Activated CD8-positive, alpha-beta T cell treated with anti-CD3 and anti-CD28 coated beads, Interleukin-2, amount 10 ng/mL, durations not matched to agents 7 days and 5 days (primary cell): ENCODE data around the gene USP37. TPM values are rescaled to one million over a fixed set of nuclear protein-coding genes. Genes with fewer than 3 reads are reported as not detected.
A peak's percentile ranks its signal among the peaks of the same experiment; 100 is the strongest.

Source experiments
- ATAC-seq: fragments of 150-1000 bp; cut with Tn5 transposase; one replicate; pipeline ENCODE4 v1.10.0; 2021; ENCODE audit warnings: moderate library complexity
- CTCF ChIA-PET: fragments of 350-600 bp; sonication (Branson Sonifier 250); formaldehyde crosslinking; loops from one replicate; lab custom pipeline; 2021; ENCODE audit warnings: antibody characterized with exemption; lab: Charles Lee
- POLR2A ChIA-PET: fragments of 350-600 bp; sonication (Branson Sonifier 250); formaldehyde crosslinking; loops from one replicate; lab custom pipeline; 2021; ENCODE audit warnings: antibody characterized with exemption; lab: Charles Lee
- DNase-seq: peaks from one replicate; pipeline ENCODE4 v3.0.0-alpha.2; 2020
- H3K27ac Mint-ChIP-seq: one replicate; pipeline ENCODE4 v1.8.0; 2021; ENCODE audit warnings: mild to moderate bottlenecking, mixed read lengths
- H3K27me3 Mint-ChIP-seq: one replicate; pipeline ENCODE4 v1.8.0; 2021; ENCODE audit warnings: low read depth, mixed read lengths
- H3K36me3 Mint-ChIP-seq: one replicate; pipeline ENCODE4 v1.8.0; 2021; ENCODE audit warnings: low read depth, mixed read lengths
- H3K4me1 Mint-ChIP-seq: one replicate; pipeline ENCODE4 v1.8.0; 2021; ENCODE audit warnings: low read depth, mixed read lengths
- H3K4me3 Mint-ChIP-seq: one replicate; pipeline ENCODE4 v1.8.0; 2021; ENCODE audit warnings: mild to moderate bottlenecking, mixed read lengths
- H3K9me3 Mint-ChIP-seq: one replicate; pipeline ENCODE4 v1.8.0; 2022; ENCODE audit warnings: mixed read lengths; ENCODE audit not compliant: insufficient read depth
- total RNA-seq, 2 experiments: library from RNA; stranded (reverse); gene quantifications; one replicate each; pipeline ENCODE4 v1.2.3, GENCODE V29; 2021

The USP37 gene
- total RNA-seq, 2 experiments from 2014 or later: 33.9 to 38.1 TPM

GRCh38 chr2:218445602-218446001 is 122.5 kb downstream of the USP37 start:
- H3K36me3 Mint-ChIP-seq: peaks cover 20% of the 10 kb centered on the region
- H3K4me1 Mint-ChIP-seq: peaks cover 5% of the 10 kb centered on the region
- H3K27ac Mint-ChIP-seq: no peak overlapping the region
- DNase-seq (no peak), ATAC-seq (no peak)
- no peaks in the 10 kb centered on the region for H3K9me3 Mint-ChIP-seq
- ChIA-PET CTCF (no interaction called here), POLR2A (interaction anchor here (0.5 to 0.9 kb wide), 2 partner anchors 8 to 13 kb away, joined by 3 read pairs; no protein-coding TSS in a partner anchor)
- no peaks in the 10 kb centered on the region for H3K27me3 Mint-ChIP-seq
- H3K4me3 Mint-ChIP-seq: no peak overlapping the region

GRCh38 chr2:218444692-218445357 is 123.3 kb downstream of the USP37 start:
- DNase-seq (no peak), ATAC-seq (no peak)
- Mint-ChIP-seq H3K27ac (no peak overlapping the region), H3K36me3 (peaks cover 15% of the 10 kb centered on the region), H3K4me1 (peaks cover 5% of the 10 kb centered on the region), H3K9me3 (no peaks in the 10 kb centered on the region), H3K27me3 (no peaks in the 10 kb centered on the region), H3K4me3 (no peak overlapping the region)
- CTCF ChIA-PET: no interaction called here
- POLR2A ChIA-PET: interaction anchor here (0.9 kb wide), 1 partner anchor 9 kb away, joined by 3 read pairs; no protein-coding TSS in a partner anchor

DNA sequence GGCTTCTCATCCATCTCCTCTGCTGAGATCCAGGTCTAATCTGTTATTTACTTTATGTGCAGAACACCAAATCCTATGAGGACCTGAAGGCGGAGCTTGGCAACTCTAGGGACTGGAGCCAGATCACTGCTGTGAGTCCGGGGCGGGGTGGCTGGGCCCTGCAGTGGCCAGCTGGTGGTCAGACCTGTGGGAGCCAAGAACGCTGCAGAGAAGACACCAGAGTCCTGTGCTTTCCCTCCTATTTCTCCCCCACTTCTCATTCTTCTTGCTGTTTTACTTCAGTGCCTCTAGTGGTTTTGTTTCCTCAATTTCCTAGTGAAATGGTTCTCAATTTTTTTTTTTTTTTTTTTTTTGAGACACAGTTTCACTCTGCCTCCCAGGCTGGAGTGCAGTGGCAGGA is 129.6 kb downstream of the USP37 start:
- CTCF ChIA-PET: no interaction called here

DNA sequence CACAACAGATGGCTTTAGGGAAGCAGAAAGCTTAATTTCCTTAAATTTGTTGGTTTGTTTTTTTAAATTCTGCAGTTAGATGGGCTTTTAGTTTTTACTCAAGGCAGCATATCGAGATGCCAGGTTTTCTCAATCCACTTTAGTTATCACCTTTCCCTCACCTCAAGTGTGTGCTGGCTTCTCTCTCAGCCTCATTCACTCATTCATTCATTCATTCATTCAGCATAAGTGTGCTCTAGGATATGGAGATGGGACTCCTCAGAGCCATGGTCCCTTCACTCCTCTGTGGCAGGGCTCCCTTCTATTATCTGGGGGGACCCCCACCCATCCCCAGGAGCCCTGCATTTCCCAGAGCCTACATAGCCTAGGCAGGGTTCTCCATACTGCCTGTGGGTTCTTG is 130.2 kb downstream of the USP37 start:
- Mint-ChIP-seq H3K4me1 (no peaks in the 10 kb centered on the region), H3K36me3 (no peaks in the 10 kb centered on the region), H3K27ac (no peak overlapping the region), H3K4me3 (no peak overlapping the region), H3K27me3 (peaks cover 2% of the 10 kb centered on the region), H3K9me3 (no peaks in the 10 kb centered on the region)
- ChIA-PET POLR2A (no interaction called here), CTCF (no interaction called here)
- no peak for DNase-seq
- no peak for ATAC-seq

More for the DNA sequence above, 129.6 kb downstream of the USP37 start:
- Mint-ChIP-seq H3K4me1 (no peaks in the 10 kb centered on the region), H3K27ac (no peak overlapping the region), H3K4me3 (no peak overlapping the region), H3K36me3 (no peaks in the 10 kb centered on the region), H3K9me3 (no peaks in the 10 kb centered on the region), H3K27me3 (peaks cover 2% of the 10 kb centered on the region)
- POLR2A ChIA-PET: no interaction called here
- no peak for DNase-seq
- no peak for ATAC-seq

DNA sequence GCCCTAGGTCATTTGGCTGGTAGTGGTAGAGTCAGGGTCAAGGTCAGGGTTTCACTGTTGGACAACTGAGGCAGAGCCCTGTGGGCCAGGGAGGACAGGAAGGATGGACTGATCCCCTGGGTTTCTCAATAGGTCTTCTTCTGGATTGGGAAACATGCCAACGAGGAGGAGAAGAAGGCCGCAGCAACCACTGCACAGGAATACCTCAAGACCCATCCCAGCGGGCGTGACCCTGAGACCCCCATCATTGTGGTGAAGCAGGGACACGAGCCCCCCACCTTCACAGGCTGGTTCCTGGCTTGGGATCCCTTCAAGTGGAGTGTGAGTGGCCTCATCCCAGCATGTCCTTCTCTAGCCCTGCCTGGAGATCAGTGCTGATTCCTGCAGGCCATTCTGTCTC is 131.2 kb downstream of the USP37 start:
- no peaks in the 10 kb centered on the region for H3K36me3 Mint-ChIP-seq
- no peak overlapping the region for H3K27ac Mint-ChIP-seq
- POLR2A ChIA-PET: no interaction called here
- peaks cover 6% of the 10 kb centered on the region for H3K4me1 Mint-ChIP-seq
- H3K9me3 Mint-ChIP-seq: no peaks in the 10 kb centered on the region
- DNase-seq (no peak), ATAC-seq (no peak)
- H3K4me3 Mint-ChIP-seq: no peak overlapping the region
- CTCF ChIA-PET: no interaction called here
- H3K27me3 Mint-ChIP-seq: peaks cover 6% of the 10 kb centered on the region

- peaks cover 8% of the 10 kb centered on the region for H3K4me1 Mint-ChIP-seq
- H3K4me3 Mint-ChIP-seq: no peak overlapping the region
- H3K27ac Mint-ChIP-seq: no peak overlapping the region
- H3K27me3 Mint-ChIP-seq: peaks cover 6% of the 10 kb centered on the region
- POLR2A ChIA-PET: no interaction called here
- CTCF ChIA-PET: no interaction called here
- no peaks in the 10 kb centered on the region for H3K36me3 Mint-ChIP-seq
- H3K9me3 Mint-ChIP-seq: no peaks in the 10 kb centered on the region
- no peak for ATAC-seq
- DNase-seq: no peak
These were observed 132.9 kb downstream of the USP37 start for GRCh38 chr2:218435003-218435982.

- POLR2A ChIA-PET: no interaction called here
- CTCF ChIA-PET: no interaction called here
These were observed 133.7 kb downstream of the USP37 start for GRCh38 chr2:218434456-218434855.

GRCh38 chr2:218432676-218433365 is 135.3 kb downstream of the USP37 start:
- ChIA-PET POLR2A (no interaction called here), CTCF (no interaction called here)
- Mint-ChIP-seq H3K9me3 (no peaks in the 10 kb centered on the region), H3K27ac (no peak overlapping the region), H3K4me3 (no peak overlapping the region), H3K36me3 (no peaks in the 10 kb centered on the region), H3K27me3 (peaks cover 6% of the 10 kb centered on the region), H3K4me1 (peaks cover 15% of the 10 kb centered on the region)
- DNase-seq (no peak), ATAC-seq (no peak)

More at GRCh38 chr2:218434456-218434855, 133.7 kb downstream of the USP37 start:
- H3K9me3 Mint-ChIP-seq: no peaks in the 10 kb centered on the region
- peaks cover 6% of the 10 kb centered on the region for H3K27me3 Mint-ChIP-seq
- H3K36me3 Mint-ChIP-seq: no peaks in the 10 kb centered on the region
- peaks cover 15% of the 10 kb centered on the region for H3K4me1 Mint-ChIP-seq
- H3K27ac Mint-ChIP-seq: no peak overlapping the region
- DNase-seq (no peak), ATAC-seq (no peak)
- no peak overlapping the region for H3K4me3 Mint-ChIP-seq

DNA sequence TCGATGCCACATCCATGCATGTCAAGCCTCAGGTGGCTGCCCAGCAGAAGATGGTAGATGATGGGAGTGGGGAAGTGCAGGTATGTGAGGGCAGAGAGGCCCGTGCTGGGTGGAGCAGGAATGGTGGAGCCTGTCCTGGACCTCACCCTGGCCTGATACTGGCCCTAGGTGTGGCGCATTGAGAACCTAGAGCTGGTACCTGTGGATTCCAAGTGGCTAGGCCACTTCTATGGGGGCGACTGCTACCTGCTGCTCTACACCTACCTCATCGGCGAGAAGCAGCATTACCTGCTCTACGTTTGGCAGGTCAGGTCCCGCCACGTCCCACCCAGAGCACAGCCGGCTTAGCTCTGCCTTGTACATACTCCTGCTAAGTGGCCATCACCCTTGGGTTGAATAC is 136.3 kb downstream of the USP37 start:
- POLR2A ChIA-PET: interaction anchor here (1.1 kb wide), 1 partner anchor 227 kb away, joined by 3 read pairs; the partner anchor contains the start of genes BCS1L and ZNF142
- H3K4me3 Mint-ChIP-seq: no peak overlapping the region

DNA sequence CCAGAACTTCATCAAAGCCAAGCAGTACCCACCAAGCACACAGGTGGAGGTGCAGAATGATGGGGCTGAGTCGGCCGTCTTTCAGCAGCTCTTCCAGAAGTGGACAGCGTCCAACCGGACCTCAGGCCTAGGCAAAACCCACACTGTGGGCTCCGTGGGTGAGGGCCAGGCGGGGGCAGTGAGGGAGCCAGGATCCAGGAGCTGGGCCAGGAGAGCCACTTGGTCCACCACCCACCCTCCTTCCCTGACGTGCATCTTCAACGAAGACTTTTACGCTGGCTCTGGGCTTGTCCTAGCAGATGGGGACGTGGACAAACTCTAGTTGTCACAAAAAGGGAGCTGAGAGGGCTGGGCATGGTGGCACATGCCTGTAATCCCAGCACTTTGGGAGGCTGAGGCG is 137.4 kb downstream of the USP37 start:
- CTCF ChIA-PET: interaction anchor here (0.8 to 1.6 kb wide), 2 partner anchors 35 to 256 kb away, joined by 3 read pairs; no protein-coding TSS in a partner anchor
- POLR2A ChIA-PET: interaction anchor here (1.1 kb wide), 1 partner anchor 228 kb away, joined by 3 read pairs; the partner anchor contains the start of genes BCS1L and ZNF142

More for the DNA sequence above, 136.3 kb downstream of the USP37 start:
- no peak for ATAC-seq
- CTCF ChIA-PET: no interaction called here
- H3K27me3 Mint-ChIP-seq: peaks cover 6% of the 10 kb centered on the region
- no peaks in the 10 kb centered on the region for H3K9me3 Mint-ChIP-seq
- H3K4me1 Mint-ChIP-seq: peaks cover 15% of the 10 kb centered on the region
- no peaks in the 10 kb centered on the region for H3K36me3 Mint-ChIP-seq
- DNase-seq: no peak
- no peak overlapping the region for H3K27ac Mint-ChIP-seq

GRCh38 chr2:218429911-218430692 is 138.0 kb downstream of the USP37 start:
- no peaks in the 10 kb centered on the region for H3K9me3 Mint-ChIP-seq
- CTCF ChIA-PET: interaction anchor here (1.6 kb wide), 1 partner anchor 257 kb away, joined by 3 read pairs; no protein-coding TSS in a partner anchor
- H3K36me3 Mint-ChIP-seq: no peaks in the 10 kb centered on the region
- no peak overlapping the region for H3K4me3 Mint-ChIP-seq
- peaks cover 6% of the 10 kb centered on the region for H3K27me3 Mint-ChIP-seq
- POLR2A ChIA-PET: no interaction called here
- H3K4me1 Mint-ChIP-seq: peaks cover 15% of the 10 kb centered on the region
- DNase-seq: no peak
- ATAC-seq: no peak
- H3K27ac Mint-ChIP-seq: peak overlapping the region; percentile 40

More for the DNA sequence above, 137.4 kb downstream of the USP37 start:
- no peak overlapping the region for H3K4me3 Mint-ChIP-seq
- peaks cover 6% of the 10 kb centered on the region for H3K27me3 Mint-ChIP-seq
- peak overlapping the region; percentile 40 for H3K27ac Mint-ChIP-seq
- peaks cover 15% of the 10 kb centered on the region for H3K4me1 Mint-ChIP-seq
- H3K36me3 Mint-ChIP-seq: no peaks in the 10 kb centered on the region
- ATAC-seq (no peak), DNase-seq (no peak)
- no peaks in the 10 kb centered on the region for H3K9me3 Mint-ChIP-seq
